Mesothelial cell of epicardium (in vitro differentiated cells): ENCODE results near the gene OLFML2A. TPM values are rescaled to one million over a fixed set of nuclear protein-coding genes. Genes with fewer than 3 reads are reported as not detected.

Experiments used
- DNase-seq, 2 experiments: peaks; one replicate each; pipeline ENCODE4 v3.0.0; 2021; ENCODE audit warnings: low spot score in 2 of 2; ENCODE audit not compliant: unreplicated experiment in 2 of 2
- H3K27ac Mint-ChIP-seq: 2 replicates; pipeline ENCODE4 v1.8.0; 2021; ENCODE audit warnings: mixed read lengths
- H3K27me3 Mint-ChIP-seq: 2 replicates; pipeline ENCODE4 v1.8.0; 2021; ENCODE audit warnings: low read depth, mixed read lengths
- H3K36me3 Mint-ChIP-seq: 2 replicates; pipeline ENCODE4 v1.8.0; 2021; ENCODE audit warnings: mixed read lengths
- H3K4me1 Mint-ChIP-seq: 2 replicates; pipeline ENCODE4 v1.8.0; 2021; ENCODE audit warnings: mixed read lengths
- H3K4me3 Mint-ChIP-seq: 2 replicates; pipeline ENCODE4 v1.8.0; 2021; ENCODE audit warnings: mild to moderate bottlenecking, moderate library complexity, mixed read lengths
- H3K9me3 Mint-ChIP-seq: 2 replicates; pipeline ENCODE4 v1.8.0; 2021; ENCODE audit warnings: mixed read lengths
- total RNA-seq: library from RNA; stranded (reverse); gene quantifications from 3 replicates; pipeline ENCODE4 v1.2.1, GENCODE V29; 2021
- TF ChIP-seq, protein P1 (sequence below): fragments of 200-600 bp; sonication (generic); IDR thresholded peaks from one replicate; pipeline ENCODE4 v1.5.0; 2021; ENCODE audit warnings: antibody characterized with exemption; ENCODE audit not compliant: unreplicated experiment

The OLFML2A gene
- total RNA-seq, 1 donor from 2014 or later = 37.4 TPM

GRCh38 chr9:124790801-124791505, 14.0 kb downstream of the OLFML2A start:
- Mint-ChIP-seq H3K9me3 (no peaks in the 10 kb centered on the region), H3K27ac (no peak overlapping the region), H3K4me1 (no peaks in the 10 kb centered on the region), H3K36me3 (no peaks in the 10 kb centered on the region), H3K4me3 (no peak overlapping the region), H3K27me3 (no peaks in the 10 kb centered on the region)
- DNase-seq = no peak
- TF ChIP-seq, protein P1, sequence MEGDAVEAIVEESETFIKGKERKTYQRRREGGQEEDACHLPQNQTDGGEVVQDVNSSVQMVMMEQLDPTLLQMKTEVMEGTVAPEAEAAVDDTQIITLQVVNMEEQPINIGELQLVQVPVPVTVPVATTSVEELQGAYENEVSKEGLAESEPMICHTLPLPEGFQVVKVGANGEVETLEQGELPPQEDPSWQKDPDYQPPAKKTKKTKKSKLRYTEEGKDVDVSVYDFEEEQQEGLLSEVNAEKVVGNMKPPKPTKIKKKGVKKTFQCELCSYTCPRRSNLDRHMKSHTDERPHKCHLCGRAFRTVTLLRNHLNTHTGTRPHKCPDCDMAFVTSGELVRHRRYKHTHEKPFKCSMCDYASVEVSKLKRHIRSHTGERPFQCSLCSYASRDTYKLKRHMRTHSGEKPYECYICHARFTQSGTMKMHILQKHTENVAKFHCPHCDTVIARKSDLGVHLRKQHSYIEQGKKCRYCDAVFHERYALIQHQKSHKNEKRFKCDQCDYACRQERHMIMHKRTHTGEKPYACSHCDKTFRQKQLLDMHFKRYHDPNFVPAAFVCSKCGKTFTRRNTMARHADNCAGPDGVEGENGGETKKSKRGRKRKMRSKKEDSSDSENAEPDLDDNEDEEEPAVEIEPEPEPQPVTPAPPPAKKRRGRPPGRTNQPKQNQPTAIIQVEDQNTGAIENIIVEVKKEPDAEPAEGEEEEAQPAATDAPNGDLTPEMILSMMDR = no peak

DNA sequence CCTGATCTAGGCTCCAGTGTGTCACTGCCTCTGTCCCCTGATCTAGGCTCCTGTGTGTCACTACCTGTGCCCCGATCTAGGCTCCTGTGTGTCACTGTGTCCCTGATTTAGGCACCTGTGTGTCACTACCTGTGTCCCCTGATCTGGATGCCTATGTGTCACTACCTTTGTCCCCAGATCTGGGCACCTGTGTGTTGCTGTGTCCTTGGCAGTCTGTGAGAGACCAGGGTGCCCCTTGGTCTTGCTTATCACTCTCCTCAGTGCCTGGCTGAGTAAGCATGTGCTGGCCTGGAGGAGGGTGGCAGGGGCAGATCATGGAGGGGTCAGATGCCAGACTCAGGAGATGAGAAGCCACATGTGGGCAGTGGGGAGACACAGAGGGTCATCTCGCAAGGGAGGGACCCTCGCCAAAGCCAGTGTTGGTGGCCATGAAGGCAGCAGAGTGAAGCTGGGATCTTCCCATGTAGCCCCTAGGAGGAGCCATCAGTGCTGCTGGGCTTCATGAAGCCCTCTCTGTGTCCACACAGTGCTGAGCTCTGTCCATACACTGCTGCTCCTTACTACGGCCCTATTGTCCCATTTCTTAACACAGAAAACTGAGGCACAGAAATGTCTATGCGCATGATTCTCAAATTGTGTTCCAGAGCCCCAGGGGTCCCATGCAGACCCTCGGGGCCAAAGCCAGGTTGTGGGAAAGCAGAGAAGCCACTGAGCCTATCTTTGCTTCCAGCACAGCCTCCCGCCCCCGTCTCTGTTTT, 15.5 kb downstream of the OLFML2A start:
- no peak for DNase-seq
- Mint-ChIP-seq H3K27ac (no peak overlapping the region), H3K4me1 (peaks cover 5% of the 10 kb centered on the region), H3K36me3 (no peaks in the 10 kb centered on the region), H3K9me3 (no peaks in the 10 kb centered on the region), H3K27me3 (no peaks in the 10 kb centered on the region), H3K4me3 (no peak overlapping the region)
- TF ChIP-seq, protein P1 = no peak

DNA sequence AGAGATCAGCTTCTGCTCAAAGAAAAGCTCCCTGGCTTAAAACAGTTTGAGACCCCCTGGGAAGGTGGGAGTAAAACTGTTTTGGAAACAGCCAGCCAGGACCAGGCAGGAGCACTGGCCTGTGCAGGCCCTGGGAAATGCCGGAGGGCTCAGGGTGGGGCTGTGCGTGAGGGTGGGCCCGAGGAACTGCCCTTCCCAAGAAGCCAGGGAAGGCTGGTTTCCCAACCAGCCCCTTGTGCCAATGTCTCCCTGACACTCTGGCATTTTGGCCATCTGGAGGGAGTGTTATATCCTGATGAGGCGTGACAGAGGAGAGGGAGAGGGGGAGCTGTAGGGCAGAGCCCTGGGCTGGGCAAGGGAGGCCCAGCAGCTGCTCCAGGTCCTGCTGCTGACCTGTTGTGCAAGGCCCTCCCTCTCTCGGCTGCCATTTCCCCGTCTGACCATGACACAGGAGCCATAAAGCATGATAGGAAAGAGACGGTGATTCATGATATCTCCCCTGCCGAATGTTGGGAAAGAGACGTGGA, 16.1 kb downstream of the OLFML2A start:
- TF ChIP-seq, protein P1 = no peak
- H3K27me3 Mint-ChIP-seq = no peaks in the 10 kb centered on the region
- no peak overlapping the region for H3K27ac Mint-ChIP-seq
- H3K36me3 Mint-ChIP-seq = no peaks in the 10 kb centered on the region
- no peaks in the 10 kb centered on the region for H3K9me3 Mint-ChIP-seq
- H3K4me1 Mint-ChIP-seq = peaks cover 10% of the 10 kb centered on the region
- H3K4me3 Mint-ChIP-seq = no peak overlapping the region
- no peak for DNase-seq

DNA sequence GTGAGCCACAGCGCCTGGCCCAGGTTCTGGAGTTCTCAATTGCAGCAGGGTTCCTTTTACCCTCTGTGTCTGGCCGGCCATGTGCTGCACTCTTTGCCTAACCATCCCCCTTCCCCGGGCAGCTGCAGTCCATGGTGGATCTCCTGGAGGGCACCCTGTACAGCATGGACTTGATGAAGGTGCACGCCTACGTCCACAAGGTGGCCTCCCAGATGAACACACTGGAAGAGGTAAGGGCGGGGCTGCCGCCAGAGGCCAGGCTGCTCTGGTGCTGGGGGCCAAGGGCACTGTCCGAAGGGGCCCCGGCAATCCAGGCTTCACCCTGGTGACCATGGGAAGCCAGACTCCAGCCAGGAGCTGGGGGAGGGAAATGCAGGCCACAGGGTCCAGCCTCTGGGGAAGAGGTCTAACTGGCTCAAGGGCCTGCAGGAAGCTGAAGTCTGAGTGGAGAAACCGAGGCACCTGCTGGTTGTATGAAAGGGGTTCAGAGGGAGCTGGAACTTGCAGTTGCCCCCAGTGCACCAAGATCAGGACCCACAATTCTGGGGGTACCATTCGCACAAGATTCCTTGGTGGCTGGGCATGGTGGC, 18.1 kb downstream of the OLFML2A start:
- H3K4me1 Mint-ChIP-seq = peaks cover 11% of the 10 kb centered on the region
- DNase-seq = no peak
- H3K36me3 Mint-ChIP-seq = no peaks in the 10 kb centered on the region
- no peak overlapping the region for H3K4me3 Mint-ChIP-seq
- H3K27ac Mint-ChIP-seq = no peak overlapping the region
- TF ChIP-seq, protein P1 = no peak
- no peaks in the 10 kb centered on the region for H3K9me3 Mint-ChIP-seq
- no peaks in the 10 kb centered on the region for H3K27me3 Mint-ChIP-seq

GRCh38 chr9:124795881-124796431, 19.0 kb downstream of the OLFML2A start:
- Mint-ChIP-seq H3K4me3 (no peak overlapping the region), H3K9me3 (no peaks in the 10 kb centered on the region), H3K27me3 (no peaks in the 10 kb centered on the region), H3K36me3 (no peaks in the 10 kb centered on the region), H3K27ac (no peak overlapping the region), H3K4me1 (peaks cover 11% of the 10 kb centered on the region)
- no peak for DNase-seq
- TF ChIP-seq, protein P1 = no peak
